Measurements from ENCODE around the gene PPFIBP1.
"Not testable (repeated sequence)": the region's sequence is repeated elsewhere in the genome, so short reads cannot be mapped to it uniquely, and the experiment has no call there.

The PPFIBP1 gene

DNA sequence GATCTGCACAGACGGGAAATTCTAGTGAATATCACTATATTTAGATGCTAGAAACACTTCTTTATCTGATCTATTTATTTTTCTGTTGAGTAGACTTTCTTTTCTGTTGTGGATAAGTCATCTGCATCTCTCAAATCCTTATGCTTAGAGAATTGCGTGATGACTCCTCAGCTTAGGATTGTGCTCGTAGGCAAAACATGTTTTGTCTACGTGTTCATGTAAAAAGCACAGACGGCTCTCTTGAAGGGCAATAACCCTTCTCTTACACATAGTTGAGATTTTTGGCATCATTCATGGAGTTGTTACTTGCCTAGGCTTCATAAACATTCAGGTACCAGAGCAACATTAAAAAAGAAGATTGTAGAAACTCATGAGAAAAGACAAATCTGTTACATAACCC, 18.6 kb downstream of the PPFIBP1 start:
- no peak for DNase-seq (ENCODE audit: low spot score)

DNA sequence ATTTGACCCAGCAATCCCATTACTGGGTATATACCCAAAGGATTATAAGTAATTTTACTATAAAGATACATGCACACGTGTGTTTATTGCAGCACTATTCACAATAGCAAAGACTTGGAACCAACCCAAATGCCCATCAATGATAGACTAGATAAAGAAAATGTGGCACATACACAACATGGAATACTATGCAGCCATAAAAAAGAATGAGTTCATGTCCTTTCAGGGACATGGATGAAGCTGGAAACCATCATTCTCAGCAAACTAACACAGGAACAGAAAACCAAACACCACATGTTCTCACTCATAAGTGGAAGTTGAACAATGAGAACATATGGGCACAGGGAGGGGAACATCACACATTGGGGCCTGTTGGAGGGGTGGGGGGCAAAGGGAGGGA, 20.9 kb downstream of the PPFIBP1 start:
- not testable (repeated sequence) for DNase-seq (ENCODE audit: low spot score)

DNA sequence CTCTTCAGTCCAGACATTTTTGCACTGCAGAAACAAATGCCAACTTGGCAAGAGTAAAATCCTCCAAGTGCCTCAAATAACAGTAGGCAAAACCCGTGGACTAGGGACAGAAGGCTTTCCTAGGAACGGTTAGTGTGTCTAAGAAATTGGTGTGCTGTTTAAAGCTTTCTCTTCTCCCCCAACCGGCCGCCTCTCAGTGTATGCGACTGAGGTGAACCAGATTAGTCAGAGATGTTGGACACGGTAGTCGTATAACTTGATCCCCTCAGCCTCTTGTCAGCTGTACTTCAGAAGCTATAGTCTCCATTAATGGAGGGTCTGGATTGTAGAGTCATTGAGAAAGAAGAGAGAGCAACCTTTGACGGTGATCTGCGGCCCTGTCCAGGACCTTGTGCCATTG, 21.7 kb downstream of the PPFIBP1 start:
- DNase-seq (ENCODE audit: low spot score): no peak

DNA sequence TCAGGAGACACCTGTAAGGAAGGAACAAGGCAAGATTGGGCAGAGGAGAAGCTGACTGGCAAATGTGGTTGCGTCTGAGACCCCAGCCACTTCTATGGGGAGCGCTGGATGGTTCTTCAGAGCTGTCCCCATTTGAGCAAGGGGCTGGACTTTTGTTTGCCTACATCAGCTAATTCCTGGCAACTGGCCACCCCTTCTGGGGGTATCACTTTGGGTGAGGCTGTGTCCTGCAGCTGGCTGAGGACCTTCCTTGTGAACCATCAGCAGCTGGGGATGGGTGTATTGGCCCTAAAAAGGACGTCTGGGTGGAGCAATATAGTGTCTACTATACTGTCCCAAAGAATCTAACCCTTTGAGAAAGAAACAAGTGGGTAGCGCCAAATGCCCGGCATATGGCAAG, 23.6 kb downstream of the PPFIBP1 start:
- no peak for DNase-seq (ENCODE audit: low spot score)

DNA sequence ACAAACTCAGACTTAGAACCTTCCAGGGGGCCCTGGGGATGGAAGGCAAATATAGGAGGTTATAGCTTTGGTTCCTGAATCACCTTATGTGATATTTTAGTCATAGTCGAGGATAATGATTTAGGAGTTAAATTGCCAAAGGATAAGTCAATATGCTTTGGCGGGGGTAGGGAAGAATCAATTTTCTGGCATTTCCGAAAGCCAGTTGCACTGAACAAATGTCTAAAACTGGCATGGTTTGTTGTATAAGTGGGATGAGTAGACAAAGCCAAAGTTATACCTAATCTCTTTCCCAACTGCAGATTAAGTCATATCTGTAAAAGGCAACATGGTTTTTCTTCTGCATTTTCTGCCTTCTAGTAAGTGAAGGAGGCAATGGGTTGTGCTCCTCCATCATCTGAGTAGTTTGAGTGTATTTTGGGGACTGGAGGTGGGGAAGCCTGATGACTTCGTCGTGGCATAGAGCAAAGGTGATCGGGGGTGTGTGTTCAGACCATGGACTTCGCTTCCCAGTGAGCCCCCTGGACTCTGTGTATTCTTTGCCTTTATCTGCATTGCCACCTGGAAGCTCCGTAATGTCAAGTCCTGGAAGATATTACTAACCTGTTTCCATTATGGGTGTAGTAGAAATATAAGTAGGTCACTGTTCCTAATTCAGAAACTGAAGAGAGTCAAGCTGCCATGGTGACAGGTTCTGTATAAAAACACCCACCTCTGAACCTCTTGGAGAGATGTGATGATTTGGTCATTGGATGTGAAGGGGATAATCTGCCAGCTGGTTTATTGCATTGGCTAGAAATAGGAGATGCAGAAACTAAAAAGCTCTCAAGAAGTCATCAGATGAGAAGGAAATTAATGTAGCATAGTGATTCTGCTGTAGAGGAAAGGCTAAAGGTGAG, 24.5 kb downstream of the PPFIBP1 start:
- no peak for DNase-seq (ENCODE audit: low spot score)

DNA sequence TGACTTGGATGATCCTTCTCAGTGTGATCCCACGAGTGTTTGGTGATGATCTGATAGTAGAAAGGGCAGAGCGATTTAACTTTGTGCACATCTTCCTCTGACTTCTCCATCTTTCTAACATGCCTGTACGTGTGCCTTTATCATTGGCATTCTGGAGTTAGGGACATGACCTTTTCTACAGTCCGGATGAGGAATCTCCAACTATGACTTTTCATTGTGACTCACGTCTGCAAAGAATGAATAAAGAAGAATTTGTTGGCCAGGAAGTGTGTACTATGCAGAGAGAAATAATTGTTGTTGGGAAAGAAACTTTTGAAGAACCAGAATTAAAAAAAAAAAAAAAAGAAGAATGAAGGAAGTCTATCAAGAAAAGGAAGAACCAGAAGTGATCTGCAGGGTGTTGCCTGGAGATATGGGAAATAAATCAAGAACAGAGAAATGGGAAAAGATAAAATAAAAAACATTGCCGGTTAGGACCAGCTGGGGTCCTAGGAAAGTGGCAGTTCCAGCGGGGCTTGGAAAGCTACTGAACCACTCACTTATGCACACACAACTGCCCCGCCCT, 25.3 kb downstream of the PPFIBP1 start:
- no peak for DNase-seq (ENCODE audit: low spot score)

DNA sequence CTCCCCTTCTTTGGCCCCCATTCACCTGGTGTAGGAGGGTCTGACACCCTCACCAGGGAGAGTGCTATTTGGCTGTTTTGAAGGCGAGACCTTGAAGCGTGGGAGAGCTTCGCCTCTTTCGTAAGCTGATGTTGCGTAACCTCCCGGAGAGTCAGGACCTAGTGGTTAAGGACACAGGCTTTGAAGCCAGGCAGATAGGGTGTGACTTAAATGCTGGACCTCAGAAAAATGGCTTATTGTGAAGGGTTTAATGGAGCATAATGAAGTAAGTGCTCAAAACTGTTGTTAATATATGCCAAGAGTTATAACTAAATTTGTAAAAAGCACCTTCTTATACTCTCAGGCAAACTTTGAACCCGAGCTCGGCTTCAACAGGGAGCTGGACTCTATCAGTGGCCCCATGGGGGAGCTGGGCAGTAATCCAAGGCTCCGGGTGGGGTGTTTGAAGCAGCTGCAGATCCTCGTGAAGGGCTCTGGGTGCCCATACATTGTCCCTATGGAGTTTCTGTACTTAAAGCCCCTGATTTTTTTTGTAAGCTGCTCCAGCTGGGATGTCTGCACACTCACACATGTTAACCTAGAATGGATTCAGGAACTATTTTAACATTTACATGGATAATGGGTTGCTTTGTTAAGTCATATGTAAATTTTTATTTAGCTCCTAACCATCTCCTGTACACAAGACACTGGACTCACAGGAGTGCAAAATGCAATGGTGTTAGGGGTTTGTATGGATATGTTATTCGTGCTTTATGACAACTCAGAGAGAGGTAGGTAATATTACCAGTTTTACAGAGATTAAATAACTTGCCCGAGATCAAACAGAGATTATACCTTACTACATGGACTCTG, 26.0 kb downstream of the PPFIBP1 start:
- DNase-seq (ENCODE audit: low spot score): no peak

DNA sequence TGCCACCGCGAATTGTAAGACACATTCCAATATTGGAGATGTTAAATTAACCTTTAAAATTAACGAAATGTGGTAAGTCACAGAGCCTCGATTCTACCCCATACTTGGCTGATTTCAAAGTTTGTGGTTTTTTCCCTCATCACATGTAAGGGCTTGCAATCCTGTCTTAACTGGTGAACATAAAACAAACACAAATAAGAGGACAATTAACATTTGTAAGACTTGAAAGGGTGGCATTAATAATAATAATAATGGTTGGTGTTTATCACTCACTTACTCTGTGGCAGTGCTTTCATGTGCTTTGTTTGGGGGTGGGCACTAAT, 26.6 kb downstream of the PPFIBP1 start:
- no peak for DNase-seq (ENCODE audit: low spot score)

DNA sequence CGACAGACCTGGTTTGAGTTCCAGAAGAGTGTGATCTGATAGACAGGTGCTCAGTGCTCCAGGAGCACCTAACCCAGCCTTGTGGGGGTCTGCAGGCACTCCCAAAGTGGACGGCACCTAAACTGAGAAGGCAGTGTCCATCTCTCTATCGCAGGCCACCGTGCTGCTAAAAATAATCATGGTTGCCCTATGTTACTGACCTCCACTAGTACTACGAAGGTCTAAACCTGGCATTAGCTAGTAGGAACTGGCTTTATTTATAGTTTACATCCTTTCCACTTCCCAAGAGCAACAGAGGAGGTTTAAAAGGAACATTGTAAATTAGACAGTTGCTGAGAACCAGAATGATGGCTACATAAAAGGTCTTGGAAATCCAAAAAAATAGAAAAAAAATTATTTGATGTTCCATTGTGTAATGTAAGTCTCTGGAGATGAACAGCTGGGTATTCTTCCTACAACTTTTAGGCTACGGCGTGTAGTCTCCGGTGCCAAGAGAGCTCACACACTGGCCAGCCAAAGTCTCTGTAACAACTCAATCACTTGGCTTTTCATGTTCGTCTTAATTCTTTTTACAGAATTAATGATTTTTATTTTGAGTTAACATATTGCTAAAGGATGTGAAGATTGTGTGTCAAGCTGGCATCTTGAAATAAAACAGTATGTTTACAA, 27.3 kb downstream of the PPFIBP1 start:
- DNase-seq (ENCODE audit: low spot score): no peak

DNA sequence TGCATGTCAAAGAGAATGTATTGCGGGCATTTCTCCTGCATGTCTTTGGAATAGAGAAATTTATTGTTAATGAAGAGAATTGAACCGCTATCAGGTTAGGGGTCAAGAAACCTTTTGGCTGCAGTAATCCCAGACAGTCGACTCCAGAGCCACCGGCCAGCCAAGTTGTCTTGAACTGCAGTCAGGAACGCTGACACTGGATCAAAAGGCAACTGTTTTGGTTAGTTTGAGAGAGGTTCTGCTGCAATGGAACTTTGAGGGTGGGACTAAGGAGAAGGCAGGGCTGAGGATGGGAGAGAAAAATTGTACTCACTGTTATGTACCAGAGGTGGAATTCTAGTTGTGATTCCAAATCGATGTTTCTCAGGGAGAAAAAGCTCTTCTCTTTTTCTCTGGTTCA, 28.2 kb downstream of the PPFIBP1 start:
- no peak for DNase-seq (ENCODE audit: low spot score)

DNA sequence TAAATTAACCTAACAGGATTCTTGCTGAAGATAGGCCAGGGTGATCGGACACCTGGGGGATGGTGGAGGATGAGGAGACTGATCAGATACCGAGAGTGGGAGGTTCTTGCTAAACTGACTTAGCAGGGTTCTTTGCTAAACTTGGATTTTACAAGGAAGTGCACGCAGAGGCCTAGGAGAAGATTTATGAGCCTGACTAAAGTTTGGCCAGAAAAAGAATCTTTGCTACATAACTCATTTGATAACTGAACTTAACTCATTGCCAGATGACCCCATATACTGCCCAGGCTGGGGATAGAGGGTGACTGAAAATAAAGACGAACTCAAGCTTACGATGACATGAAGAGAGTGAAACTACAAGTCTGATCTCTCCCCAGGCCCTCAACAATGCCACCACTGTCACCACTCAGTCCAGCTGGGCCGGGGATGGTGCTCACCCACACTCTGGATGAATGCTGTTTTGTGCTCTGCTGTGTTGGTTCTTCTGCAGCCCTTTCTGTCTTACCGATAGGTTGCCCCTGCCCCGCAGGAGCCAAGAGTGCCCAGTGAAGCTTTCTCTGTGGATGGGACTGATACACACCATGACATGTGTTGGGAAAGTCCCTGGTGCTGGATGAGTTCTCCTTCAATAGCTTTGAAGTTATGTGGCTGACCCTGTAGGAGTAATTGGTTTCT, 29.0 kb downstream of the PPFIBP1 start:
- no peak for DNase-seq (ENCODE audit: low spot score)

DNA sequence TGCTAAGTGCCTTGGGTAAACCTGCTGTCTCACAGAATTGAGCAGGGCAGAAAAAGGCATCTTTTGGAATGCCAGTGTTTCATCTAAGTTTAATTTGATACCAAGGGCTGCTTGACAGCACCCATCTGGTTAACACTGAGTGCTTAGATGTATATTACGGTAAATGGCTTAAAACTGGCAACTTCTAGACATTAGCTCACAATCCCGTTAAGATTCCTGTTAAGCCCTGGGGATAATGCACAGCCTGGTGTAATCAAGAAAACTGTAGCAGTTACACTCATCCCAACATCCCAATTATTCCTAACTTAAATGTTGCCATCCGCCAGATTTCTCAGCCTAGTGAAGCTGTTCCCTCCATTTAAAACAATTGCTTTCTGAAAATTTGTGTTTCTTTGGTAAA, 29.9 kb downstream of the PPFIBP1 start:
- no peak for DNase-seq (ENCODE audit: low spot score)

DNA sequence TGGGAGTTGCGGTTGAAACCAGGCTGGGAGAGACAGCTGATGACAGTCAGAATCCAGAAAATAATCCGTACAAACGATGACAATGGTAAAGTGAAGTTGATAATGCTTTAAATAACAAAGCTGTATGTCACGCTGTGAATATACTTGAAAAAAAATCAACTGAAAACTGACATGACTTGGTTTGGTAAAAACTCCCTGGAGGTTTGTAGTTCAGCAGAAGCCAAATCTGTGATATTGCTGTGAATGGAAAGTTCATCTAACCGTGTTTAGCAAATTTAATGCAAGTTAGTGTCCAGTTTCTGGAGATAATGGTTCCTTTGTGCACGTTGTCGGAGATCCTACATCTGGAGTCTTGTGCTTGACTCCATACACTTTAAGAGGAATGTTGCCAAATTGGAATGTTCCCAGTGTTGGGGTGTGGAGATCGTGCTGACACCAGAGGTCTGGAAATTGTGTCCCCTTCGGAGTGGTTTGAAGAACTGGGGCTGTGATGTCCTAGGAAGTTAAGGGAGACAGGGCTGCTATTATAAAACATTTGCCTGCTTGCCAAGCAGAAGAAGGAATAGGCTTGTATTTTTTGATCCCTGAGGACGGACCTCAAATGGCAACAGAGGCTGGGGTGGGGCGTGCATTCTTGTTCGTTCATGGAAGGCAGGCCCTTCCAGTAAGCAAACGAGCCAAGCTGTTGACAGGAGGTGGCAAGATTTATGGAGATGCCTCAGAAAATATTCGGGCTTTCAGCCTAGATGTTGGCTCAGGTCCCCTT, 30.6 kb downstream of the PPFIBP1 start:
- no peak for DNase-seq (ENCODE audit: low spot score)

DNA sequence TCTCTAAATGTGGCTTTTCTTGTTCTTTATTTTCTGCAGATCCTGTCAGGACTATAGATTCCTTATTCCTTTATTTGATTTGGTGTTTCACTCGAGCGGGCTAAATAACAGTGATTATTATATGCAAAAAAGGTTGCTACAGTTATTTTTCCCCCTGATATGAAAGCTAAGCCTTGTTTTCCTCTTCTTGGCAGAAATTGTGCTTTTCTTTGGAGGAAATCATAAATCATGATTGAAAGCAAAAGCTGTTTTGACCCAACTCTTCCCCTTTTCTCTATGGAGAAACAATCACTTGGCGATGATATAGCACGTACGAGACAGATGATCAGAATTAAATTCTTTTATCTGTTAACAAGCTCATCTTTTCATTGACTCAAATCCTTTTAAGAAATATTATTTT, 31.4 kb downstream of the PPFIBP1 start:
- no peak for DNase-seq (ENCODE audit: low spot score)

DNA sequence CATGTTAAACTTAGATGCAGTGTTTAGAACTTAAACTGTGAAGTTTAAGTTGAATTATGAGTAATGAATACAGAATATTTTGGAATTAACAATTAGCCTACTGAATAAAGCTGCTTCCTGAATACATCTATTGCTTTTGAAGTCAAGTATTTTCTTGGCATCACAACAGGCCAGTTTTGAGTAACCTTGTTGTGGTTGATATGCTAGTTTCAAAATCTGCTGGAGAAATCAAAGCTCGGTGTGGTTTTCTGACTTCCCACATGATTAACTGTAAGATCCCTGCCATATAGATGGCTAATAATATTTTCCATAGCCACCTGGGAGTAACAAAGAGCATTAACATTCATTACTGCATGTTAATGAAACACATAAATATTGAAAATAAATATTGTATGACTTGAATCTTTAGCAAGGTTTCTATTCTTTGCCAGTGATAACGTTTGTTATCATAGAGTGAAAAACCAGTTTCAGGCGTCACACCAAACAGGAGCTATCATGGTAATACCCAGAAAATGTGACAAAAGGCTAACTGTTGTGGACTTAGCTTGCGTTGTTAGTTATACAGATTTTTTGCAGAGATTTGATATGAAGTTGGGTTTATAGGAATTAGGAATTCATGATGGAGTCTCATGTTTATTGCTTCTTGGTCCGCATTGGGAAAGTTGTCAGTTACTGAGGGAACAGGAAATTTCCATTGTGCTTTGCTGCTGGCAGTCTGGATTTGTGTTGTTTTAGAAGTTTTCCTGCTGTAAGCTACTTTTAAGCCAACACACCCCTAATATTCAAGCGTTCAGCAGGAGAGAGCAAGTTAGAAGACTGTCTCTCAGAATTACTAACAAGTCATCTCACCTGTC, 32.1 kb downstream of the PPFIBP1 start:
- DNase-seq (ENCODE audit: low spot score): no peak

DNA sequence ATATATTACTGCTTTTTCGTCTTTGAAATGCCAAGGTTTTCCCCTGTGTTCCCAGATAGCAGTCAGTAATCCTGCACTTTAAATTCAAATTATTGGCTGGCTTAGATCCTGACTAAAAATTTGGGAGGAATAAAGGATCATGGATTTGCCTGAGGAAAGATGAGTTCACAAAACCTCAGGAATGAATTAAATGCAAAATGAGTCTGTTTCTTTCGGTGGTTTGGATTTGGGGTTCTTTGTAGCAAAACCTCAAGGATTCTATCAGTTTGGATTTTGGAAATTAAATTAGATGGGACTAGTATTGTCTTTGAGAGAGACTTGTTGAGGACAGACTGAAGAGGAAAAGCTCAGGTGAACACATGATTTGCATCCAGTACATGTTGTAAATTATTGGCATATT, 36.1 kb downstream of the PPFIBP1 start:
- DNase-seq (ENCODE audit: low spot score): no peak

DNA sequence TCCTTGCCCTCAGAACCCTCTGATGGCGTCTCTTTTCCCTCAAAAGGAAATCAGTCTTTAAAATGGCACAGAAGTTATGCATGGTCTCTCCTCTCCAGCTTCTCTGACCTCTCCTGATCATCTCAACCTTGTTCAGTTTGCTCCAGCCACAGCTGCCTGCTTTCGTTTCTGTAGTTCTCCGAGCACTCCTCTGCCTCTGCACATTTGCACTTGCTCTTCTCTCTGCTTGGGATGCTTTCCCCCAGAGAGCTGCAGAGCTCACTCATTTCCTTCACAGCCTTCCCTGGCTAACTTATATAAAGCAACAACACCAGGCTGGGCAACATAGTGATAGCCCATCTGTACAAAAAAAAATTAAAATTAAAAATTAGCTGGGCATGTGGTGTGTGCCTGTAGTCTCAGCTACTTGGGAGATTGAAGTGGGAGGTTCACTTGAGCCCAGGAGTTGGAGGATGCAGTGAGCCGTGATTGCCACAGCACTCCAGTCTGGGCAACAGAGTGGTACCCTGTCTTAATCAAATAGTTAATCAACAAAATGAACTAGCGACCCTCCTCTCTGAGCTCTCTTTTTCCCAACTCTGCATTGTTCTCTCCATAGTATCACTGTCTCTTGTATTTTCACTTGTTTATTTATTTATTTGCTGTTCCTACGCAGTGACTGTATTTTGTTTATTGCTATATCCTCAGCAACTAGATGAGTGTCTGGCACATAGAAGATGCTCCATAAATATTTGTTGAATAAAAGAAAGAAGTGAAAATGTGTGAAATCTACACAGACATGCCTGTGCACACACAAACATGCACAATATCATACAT, 37.7 kb downstream of the PPFIBP1 start:
- DNase-seq (ENCODE audit: low spot score): no peak

DNA sequence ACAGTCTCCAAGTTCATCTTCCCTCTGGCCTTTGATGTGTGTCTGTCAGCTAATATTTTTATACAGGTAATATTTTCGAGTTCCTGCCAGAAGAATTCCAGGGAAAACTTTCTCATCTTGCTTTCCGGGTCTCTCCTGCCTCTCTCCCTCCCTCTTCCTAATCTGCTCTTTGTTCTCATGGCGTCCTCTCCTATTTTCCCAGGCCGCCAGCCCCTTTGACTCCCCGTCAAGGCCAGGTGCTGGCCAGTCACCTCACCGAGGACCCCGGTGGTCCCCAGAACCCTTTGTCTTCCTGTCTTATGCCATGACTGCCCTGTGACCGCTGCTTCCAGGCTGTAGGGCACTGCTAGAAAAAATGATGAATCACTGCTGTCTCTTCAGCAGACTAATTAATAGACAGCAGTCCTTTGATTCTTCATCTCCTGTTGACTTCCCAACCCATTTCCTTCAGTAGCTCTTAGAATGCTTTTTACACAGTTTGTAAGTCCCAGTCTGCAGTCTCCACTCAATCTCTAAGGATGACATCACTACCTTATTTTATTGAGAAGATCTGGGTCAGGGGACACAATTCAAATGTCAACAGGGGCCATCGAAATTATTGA, 40.7 kb downstream of the PPFIBP1 start:
- no peak for DNase-seq (ENCODE audit: low spot score)

DNA sequence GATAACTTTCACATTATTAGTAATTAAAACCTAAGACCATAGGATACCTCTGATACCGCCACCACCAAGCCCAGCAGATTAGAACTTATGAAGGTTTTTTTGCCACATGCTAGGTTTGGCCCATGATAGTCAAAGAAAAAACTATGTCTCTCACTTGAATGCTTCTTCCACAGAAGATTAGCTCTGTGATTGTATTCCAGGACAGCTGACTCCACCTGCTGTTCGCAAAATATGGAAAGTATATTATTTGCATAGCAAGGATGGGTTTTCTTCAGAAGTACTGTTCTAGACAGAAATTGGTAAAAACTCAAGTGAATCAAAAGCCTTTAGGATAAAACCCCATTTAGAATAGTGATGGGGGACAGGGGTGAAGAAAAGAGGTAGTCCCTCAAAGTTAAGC, 42.2 kb downstream of the PPFIBP1 start:
- DNase-seq (ENCODE audit: low spot score): no peak
